Activated naive CD4-positive, alpha-beta T cell treated with Interleukin-2 at 50 U/mL for 16 hours (primary cell): ENCODE results near the gene ZSCAN1.

Experiments
- DNase-seq: peaks from one replicate; pipeline ENCODE4 v3.0.0-alpha.2; 2020

Gene ZSCAN1

DNA sequence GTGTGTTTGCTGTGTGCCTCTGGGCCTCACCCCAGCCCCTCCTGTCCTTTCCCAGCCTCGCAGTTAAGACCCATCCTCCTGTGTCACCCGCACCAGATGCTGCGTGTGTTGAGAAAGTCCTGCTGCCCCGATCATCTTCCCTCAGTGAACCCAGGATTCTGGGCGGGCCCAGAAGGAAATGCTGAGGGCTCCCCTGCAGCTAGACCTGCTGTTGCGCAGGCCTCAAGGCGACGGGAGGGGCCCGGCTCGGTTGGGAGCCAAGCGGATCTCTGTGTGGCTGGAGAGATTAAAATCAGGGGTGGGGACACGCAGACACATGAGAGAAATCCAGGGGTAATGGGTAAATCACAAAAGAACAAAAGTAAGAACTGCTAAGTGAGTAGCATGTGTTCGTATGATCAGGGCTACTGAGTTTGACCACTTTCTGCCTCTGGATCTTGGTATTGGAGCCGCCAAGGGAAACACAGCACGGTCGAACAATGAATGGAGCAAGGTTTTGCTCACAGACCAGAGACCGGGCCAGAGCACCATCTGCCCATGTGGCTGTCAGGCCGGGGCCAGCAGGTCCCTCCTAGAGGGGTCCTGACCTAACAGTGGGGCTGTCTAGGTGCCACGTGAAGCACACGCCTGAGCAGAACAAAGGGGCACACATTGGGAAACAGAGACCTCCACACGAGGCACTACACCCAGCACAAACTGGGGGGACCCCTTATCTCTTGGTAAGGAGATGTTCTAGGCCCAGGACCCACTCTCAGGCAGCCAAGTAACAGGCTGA is 7.1 kb downstream of the ZSCAN1 start:
- no peak for DNase-seq

DNA sequence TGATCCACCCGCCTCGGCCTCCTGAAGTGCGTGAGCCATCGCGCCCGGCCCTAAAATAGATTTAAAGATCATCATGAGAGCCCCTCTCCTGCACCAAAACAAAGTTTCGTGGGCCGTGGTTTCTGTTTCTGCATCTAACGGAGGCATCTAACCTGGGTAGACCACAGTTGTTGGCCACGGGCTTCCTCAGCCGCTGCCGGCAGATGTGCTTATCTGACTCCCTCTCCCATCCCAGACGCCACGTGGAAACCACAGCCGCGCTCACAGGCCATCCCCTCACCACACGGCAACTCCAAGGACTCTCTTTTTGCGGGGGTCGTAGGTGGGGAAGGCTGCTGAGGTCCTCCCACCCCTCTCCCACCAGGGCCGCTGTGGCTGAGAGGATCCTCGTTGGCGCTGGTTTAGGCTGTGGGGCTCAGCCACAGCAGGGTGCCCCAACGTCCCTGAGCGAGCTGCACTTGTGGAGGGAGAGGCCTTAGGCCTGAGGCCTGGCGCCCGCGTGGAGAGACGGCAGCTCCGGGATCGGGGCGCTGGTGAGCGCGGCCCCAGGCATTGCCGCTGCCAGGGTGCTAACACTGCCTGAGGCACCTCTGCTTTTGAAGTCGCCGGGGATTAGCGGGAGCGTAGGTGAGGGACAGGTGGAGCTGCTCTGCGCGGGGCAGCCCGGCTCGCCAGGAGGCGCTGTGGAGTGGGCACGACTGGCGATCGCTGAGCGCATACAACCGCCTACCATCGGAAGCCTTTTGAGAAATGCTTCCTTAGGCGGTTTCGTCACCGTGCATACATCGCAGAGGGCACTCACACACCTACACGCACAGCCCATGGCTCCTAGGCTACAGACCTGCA is 8.9 kb downstream of the ZSCAN1 start:
- DNase-seq, result no peak

DNA sequence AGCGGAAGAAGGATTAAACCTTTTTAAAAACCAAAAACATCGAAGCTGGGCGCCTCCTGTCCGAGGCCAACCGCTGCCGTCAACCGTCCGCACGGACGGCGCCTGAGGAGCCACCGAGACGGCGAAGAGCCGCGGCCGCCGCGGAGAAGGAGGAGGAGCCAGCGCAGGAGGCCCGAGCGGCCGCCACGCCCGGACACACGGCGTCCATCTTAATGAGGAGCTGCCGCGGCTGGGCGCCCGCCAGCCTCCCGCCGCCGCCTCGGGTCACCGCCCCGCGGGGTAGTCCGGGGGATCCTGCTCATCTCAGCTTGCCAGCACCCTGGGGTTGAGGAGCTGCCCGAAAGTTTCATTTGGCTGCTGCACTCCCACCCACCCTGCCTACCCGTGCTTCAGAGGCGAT is 10.6 kb downstream of the ZSCAN1 start:
- no peak for DNase-seq

DNA sequence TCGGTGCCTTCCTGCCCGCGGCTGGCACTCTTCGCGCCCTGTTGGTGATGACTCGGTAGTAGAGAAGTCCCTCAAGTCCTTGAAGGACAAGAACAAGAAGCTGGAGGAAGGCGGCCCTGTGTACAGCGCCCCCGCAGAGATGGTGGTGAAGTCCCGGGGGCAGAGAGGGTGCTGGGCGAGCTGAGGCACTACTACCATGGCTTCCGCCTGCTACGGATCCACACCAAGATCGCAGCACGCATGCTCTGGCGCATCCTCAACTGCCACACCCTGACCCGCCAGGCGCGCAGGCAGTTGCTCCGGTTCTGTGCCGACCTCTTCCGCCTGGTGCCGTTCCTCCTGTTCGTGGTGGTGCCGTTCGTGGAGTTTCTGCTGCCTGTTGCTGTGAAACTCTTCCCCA is 11.1 kb downstream of the ZSCAN1 start:
- no peak for DNase-seq

DNA sequence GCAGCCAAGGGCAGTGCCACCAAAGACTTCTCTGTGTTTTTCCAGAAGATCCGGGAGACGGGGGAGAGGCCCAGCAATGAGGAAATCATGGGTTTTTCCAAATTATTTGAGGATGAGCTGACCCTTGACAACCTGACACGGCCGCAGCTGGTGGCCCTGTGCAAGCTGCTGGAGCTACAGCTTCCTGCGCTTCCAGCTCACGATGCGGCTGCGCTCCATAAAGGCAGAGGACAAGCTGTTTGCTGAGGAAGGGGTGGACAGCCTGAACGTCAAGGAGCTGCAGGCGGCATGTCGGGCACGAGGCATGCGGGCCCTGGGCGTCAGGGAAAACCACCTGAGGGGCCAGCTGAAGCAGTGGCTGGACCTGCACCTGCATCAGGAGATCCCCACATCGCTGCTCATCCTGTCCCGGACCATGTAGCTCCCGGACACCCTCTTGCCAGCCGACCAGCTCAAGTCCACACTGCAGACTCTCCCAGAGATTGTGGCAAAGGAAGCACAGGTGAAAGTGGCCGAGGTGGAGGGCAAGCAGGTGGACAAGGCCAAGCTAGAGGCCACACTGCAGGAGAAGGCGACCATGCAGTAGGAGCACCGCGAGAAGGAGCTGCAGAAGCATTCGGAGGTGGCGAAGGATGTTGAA is 11.7 kb downstream of the ZSCAN1 start:
- DNase-seq, result no peak

DNA sequence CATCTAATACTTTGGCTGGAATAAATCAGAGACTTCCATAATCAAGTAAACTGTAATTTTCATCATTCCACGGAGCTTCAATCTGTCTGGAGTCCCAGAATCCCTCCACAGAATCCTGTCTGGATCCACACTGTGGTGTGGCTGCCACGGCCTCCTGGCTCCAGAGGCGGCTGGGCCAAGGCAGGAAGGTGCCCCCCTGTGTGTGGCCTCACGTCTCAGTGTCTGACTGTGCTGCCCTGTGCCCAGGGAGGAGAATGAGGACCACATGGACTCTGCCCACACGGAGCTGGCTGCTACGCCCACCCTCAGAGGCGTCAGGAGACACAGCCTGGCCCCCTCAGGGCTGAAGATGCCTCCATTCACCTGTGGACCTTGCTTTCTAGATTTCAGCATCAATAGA is 13.0 kb downstream of the ZSCAN1 start:
- DNase-seq, result no peak

DNA sequence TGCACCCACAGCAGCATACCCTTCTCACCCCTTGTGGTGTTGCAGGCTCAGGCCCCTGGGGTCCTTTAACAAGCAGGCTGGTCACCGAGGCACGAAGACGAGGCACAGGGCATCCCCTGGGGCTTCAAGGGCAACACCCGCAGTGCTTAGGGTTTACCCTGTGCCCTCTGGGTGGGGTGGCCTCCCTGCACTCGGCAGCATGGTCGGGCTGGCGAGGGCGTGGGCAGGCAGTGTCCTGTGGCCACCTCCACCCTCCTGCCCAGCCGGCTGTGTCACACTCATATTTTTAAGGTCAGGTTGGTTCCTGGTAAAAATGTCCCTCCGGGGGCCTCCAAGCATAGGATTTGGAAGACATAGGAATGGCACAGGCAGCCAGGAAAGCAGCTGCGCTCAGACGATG is 13.8 kb downstream of the ZSCAN1 start:
- DNase-seq, result no peak

DNA sequence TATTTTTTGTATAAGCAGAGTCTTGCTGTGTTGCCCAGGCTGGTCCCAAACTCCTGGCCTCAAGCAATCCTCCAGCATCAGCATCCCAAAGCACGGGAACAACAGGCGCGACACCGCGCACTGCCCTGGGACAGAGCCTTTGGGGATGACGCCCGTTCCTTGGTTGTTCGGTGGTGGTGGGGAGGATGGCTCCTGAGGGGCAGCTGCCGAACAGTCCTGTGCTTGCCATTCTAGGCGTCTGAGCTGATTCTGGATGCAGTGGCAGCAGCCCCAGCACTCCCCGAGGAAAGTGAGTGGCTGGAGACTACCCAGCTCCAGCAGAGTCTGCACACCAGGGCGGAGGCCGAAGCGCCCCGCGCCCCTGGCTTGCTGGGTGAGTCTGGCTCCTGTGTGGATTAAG is 18.4 kb downstream of the ZSCAN1 start:
- DNase-seq, result no peak

DNA sequence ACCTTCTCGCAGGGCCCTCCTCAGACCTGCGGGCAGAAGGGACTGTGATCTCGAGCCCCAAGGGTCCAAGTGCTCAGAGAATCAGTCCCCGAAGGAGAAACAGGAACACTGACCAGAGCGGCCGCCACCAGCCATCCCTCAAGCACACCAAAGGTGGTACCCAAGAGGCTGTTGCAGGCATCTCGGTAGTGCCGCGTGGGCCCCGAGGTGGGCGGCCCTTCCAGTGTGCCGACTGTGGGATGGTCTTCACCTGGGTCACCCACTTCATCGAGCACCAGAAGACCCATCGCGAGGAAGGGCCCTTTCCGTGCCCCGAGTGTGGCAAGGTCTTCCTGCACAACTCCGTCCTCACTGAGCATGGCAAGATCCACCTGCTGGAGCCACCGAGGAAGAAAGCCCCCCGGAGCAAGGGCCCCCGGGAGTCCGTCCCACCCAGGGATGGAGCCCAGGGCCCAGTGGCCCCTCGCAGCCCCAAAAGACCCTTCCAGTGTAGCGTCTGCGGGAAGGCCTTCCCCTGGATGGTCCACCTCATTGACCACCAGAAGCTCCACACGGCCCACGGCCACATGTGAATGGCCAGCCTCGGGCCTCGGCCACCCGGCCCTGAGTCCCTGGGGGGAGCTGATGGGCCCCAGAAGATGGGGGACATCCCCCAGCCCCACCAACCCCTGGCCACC is 19.8 kb downstream of the ZSCAN1 start:
- DNase-seq, result no peak

DNA sequence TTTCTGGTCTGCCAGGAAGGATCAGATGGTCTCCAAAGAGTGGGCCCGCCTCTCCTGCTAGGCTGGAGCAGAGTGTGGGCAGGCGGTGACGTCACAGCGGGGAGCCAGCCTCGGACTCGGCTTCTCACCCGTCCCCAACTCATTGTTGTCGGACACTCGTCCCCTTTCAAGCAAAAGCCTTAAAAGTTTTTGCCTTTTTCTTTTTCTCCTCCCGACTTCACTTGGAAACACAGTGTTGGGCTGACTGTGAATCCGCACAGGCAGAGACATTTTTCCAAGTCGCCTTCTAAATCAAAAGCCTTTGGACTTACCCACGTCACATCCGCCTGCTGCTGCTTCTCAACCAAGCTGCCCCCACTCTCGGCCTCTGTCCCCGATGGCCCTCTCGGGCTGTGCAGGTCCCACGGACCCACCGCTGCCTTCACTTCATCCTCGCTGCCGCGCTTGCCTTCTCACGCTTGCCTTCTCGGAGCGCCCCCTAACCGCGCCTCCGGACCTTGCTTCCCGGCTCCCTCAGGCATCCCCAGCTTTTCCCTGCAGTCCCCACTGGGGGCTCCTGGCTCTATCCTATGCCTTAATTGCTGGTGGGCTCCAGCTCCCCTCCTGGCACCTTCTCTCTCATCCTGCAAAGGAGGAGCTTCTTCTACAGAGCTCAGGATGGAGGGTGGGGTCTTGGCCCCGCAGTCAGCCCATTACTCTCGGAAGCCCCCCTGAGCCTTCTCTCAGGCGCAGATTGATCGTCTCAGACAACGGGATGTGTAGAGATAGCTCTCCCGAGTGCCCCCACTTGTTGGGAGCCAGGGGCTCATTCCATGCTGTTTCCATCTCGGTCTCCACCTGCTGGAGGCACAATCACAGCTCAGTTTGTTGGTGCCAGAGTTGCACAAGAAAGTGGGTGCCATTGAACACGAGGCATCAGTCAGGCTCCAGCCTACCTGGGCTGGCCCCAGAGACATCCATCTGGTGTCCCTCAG is 21.4 kb downstream of the ZSCAN1 start:
- no peak for DNase-seq

DNA sequence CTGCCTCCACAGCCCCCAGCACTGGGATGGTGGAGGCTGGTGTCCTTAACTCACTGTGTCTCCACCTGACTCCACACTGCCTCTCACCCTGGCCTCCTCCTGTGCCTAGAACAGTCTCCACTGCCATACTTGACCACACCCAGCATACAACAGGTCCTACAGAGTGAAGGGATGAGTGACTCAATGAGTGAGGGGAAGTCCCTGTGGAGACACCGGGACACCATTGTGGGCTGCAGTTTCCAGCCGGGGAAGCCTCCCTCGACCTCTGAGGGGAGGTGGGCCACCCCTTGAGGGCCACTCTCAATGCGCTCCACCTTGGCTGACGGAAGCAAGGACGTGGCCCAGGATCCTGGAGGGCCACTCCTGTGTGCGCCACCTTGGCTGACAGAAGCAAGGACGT is 22.4 kb downstream of the ZSCAN1 start:
- DNase-seq, result no peak

DNA sequence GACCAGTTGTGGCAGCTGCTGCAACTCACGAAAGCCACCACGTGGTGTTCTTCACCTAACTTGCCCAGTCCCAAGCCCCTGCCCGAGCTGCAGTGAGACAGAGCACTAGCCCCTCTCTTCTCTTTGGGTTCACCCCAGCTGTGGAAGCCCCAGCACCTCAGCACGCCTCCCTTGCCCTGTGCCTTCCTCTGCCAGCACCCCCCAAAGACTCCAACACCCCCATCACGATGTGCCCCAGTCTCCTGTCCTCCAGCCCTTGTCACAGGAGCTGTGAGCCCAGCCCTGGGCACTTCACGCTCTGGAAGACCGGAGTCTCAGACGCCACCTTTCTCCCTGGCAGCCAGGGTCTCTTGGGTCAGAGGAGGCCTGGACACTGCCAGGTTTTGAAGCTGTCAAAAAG is 23.0 kb downstream of the ZSCAN1 start:
- no peak for DNase-seq

DNA sequence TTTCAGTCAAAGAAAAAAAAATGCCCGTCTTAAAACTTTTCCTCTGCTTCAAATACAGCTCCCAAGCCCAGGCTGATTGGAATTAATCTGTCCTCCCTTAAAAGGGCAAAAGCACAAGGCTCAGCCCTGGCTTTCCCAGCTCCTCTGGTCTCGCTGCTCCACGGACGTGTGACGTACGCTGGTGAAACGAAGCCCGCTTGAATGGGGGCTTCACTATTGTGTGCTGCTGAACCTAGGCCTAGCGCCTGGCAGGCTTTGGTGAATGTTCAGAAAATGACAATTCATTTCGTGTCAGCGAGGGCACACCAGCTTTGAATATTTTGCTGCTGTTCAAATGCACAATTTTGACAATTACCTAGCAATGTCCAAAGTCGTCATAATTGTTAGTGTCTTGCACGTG is 24.6 kb downstream of the ZSCAN1 start:
- DNase-seq, result no peak

DNA sequence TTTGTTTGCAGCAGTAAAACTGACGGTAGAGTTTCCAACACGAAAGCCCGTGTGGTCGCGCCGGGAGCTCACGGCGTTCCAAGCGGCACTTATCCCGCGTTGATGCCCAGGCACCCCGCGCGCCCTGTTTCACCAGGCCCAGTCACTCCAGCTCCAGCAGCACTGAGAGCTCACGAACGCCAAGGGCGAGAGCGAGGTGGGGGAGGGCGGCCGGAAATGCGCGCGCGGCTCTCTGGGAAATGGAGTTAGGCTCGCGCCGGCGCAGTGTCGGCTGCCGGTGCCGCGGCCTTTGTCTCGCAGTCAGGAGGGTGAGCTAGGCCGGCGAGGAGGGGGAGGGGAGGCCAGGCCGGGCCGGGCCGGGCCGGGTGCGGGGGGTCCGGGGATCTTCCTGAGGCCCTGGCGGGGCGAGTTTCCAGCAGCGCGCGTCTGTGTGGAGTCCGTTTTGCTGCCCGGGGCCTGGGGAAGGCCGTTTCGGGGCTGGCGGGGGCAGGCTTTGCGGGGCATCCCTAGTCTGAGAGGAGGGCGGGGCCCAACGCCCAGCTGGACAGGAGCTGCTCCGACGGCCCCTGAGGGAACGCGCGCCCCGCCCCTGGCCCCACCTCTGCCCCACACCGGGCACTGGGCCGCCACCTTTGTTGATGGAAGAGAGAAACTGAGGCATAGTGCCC is 25.3 kb downstream of the ZSCAN1 start, which contains the start of gene ZNF135:
TSS of gene ZNF135 (plus strand) at position 280 of the 668 bp plus-strand sequence. CDS start 721 bp downstream, outside the sequence.
- peak; percentile 17 for DNase-seq

DNA sequence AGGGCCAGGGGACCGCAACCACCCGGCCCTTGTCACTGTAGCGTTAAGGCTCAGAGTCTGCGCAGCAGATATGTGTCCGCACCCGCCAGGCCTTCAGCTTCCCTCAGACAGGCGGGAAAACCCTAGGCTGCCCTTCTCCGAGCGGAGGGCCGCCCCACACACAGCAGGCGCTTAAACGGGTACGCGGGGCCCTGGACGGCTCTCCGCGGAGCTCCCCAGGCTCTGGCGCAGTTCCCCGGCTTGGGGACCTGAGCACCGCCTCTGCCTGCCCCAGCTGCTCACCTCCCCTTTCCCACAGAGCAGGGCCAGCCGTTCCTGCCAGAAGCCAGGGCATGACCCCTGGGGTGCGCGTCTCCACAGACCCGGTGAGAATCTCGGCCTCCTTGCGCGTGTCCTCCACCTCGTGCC is 25.9 kb downstream of the ZSCAN1 start:
- DNase-seq, result no peak

DNA sequence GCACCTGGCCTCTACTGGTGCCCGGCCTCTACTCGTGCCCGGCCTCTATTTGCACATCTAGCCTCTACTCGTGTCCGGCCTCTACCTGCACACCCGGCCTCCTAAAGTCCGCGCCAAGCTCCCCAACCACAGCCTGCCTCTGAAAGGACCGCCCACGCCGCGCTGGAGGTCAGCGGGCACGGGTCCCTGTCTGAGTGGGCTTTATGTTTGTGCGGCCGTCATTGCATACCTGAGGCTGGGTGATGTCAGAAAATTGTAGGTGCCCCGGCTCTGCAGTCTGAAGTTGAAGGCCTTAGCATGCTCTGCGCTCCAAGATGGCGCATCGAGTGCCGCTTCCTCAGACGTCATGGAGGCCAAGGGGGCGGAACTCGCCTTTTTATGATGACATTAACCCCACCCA is 26.4 kb downstream of the ZSCAN1 start:
- DNase-seq, result no peak

DNA sequence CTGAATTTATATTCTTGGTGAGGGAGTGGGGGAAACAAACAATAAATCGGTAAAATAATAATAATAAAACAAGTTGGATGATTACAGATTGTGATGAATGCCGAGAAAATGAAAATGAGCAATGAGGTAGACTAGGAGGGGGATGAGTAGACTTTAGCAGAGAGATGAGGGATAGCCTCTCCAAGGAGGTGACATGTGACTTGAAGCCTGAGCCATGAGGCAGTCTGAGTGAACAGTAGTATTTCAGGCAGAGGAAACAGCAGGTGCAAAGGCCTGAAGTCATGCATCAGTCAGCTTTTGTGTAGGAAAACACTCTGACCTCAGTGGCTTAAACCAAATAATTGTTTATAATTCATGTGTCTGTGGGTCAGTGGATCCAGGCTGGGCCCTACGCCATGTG is 29.9 kb downstream of the ZSCAN1 start:
- no peak for DNase-seq

DNA sequence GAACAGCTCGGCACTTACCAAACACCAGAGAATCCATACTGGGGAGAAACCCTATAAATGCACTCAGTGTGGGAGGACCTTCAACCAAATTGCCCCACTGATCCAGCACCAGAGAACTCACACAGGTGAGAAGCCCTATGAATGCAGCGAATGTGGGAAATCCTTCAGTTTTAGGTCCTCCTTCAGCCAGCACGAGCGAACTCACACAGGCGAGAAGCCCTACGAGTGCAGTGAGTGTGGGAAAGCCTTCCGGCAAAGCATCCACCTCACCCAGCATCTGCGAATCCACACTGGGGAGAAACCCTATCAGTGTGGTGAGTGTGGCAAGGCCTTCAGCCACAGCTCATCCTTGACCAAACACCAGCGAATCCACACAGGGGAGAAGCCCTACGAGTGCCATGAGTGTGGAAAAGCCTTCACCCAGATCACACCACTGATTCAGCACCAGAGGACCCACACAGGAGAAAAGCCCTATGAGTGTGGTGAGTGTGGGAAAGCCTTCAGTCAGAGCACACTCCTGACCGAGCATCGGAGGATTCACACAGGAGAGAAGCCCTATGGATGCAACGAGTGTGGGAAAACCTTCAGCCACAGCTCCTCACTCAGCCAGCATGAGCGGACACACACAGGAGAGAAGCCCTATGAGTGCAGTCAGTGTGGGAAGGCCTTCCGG is 33.6 kb downstream of the ZSCAN1 start:
- DNase-seq, result no peak

DNA sequence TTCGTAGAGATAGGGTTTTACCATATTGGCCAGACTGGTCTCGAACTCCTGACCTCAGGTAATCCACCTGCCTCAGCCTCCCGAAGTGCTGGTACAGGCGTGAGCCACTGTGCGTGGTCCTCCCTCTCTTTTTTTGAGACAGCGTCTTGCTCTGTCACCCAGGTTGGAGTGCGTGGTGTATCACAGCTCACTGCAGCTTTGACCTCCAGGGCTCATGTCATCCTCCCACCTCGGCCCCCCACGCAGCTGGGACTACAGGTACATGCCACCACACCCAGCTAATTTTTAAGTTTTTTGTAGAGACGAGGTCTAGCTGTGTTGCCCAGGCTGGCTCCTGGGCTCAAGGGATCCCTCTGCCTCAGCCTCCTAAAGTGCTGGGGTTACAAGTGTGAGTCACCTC is 46.0 kb downstream of the ZSCAN1 start:
- DNase-seq, result no peak

DNA sequence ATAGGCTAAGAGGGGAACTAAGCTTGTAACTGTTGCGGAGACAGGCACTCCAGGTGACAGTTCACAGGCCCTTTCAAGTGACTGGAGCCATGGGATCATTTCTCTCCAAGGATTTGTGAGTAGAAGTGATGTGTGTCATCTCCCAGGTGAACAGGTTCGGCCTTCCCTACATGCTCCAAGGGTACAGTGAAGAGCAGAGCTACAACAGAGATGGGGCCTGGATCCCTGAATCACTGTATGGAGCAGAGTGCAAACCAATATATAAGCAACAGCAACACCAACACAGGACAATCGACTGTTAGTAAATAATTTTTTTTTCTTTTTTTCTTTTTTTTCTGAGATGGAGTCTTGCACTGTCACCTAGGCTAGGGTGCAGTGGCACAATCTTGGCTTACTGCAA is 49.2 kb downstream of the ZSCAN1 start:
- no peak for DNase-seq
